ENCODE data around the gene MAP3K12. TPM values are rescaled to one million over a fixed set of nuclear protein-coding genes. Genes with fewer than 3 reads are reported as not detected.

MAP3K12 gene
- total and polyA plus RNA-seq, 10 of the 15 experiments (the other 5 are each of a cell fraction or from before 2014, with no cell fraction given) = 0.45 to 14.9 (median 6.9) TPM

DNA sequence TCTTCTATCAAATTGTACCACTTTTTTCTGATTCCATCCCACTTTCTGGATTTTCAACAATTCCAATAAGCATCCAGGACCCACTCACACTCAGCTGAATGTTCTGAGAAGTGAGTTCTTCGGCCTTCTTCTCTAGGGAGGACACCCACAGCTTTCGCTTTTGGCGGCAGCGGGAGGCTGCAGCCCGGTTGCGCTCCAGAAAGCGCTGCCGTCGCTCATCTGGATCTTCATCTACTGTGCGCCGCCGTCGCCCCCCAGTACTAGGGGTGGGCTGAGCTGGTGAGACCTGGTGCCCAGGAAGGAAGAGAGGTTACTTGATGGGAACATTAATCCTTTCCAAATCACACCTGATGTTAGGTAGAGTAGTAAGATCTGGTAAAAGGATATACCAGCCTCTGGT lies 25.2 kb upstream of the MAP3K12 start:
- no peak for ATAC-seq
- in situ Hi-C loops (cut with MboI) (no loop called here), intact Hi-C loops (cut with micrococcal nuclease; ENCODE audit: unreplicated experiment) (no loop called here)
- no peak overlapping the region for H3K9ac ChIP-seq (ENCODE audit: control insufficient read depth, insufficient read depth, low read length)
- no peaks in the 10 kb centered on the region for H3K4me1 ChIP-seq (ENCODE audit: control insufficient read depth, insufficient read depth, low read length)
- H4K20me1 ChIP-seq (ENCODE audit: control insufficient read depth, insufficient read depth) = no peaks in the 10 kb centered on the region
- no peak overlapping the region for H2AFZ ChIP-seq (ENCODE audit: control insufficient read depth, low read depth, low read length)
- H3K4me3 ChIP-seq = no peak overlapping the region
- H3K4me2 ChIP-seq (ENCODE audit: control insufficient read depth, insufficient read depth) = no peak overlapping the region
- BruUV-seq (replicated peaks) = no TSS peak
- no peak overlapping the region for H3K27ac ChIP-seq (ENCODE audit: control insufficient read depth, insufficient read depth)
- ChIA-PET CTCF (interaction anchor here (0.6 kb wide), 1 partner anchor 125 kb away, joined by 3 read pairs; no protein-coding TSS in a partner anchor), SMC1A (ENCODE audit: uncharacterized antibody, unreplicated experiment) (no interaction called here), POLR2A (no interaction called here), RAD21 (ENCODE audit: unreplicated experiment) (no interaction called here)
- no peak for FAIRE-seq
- TF ChIP-seq, protein P1, sequence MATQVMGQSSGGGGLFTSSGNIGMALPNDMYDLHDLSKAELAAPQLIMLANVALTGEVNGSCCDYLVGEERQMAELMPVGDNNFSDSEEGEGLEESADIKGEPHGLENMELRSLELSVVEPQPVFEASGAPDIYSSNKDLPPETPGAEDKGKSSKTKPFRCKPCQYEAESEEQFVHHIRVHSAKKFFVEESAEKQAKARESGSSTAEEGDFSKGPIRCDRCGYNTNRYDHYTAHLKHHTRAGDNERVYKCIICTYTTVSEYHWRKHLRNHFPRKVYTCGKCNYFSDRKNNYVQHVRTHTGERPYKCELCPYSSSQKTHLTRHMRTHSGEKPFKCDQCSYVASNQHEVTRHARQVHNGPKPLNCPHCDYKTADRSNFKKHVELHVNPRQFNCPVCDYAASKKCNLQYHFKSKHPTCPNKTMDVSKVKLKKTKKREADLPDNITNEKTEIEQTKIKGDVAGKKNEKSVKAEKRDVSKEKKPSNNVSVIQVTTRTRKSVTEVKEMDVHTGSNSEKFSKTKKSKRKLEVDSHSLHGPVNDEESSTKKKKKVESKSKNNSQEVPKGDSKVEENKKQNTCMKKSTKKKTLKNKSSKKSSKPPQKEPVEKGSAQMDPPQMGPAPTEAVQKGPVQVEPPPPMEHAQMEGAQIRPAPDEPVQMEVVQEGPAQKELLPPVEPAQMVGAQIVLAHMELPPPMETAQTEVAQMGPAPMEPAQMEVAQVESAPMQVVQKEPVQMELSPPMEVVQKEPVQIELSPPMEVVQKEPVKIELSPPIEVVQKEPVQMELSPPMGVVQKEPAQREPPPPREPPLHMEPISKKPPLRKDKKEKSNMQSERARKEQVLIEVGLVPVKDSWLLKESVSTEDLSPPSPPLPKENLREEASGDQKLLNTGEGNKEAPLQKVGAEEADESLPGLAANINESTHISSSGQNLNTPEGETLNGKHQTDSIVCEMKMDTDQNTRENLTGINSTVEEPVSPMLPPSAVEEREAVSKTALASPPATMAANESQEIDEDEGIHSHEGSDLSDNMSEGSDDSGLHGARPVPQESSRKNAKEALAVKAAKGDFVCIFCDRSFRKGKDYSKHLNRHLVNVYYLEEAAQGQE (IDR thresholded peaks at IDR 0.05; ENCODE audit: low read depth, low read length) = no peak
- TF ChIP-seq NR2C2 (IDR thresholded peaks at IDR 0.05; ENCODE audit: borderline replicate concordance, control insufficient read depth, insufficient read length, low read depth) (no peak), NR2F1 (conservative IDR thresholded peaks at IDR 0.05) (no peak)
- no peaks in the 10 kb centered on the region for H3K9me3 ChIP-seq (replicated peaks; ENCODE audit: control insufficient read depth, insufficient read depth, low read length)
- H3K36me3 ChIP-seq (ENCODE audit: control insufficient read depth in 2 of 2, insufficient read depth in 2 of 2, low read length in 1 of 2) = peaks cover 5 to 10% of the 10 kb centered on the region in 2 experiments; a peak in 3 of 4 replicates
- no peaks in the 10 kb centered on the region for H3K27me3 ChIP-seq (replicated peaks in 1 of 2; ENCODE audit: control insufficient read depth in 2 of 2, insufficient read depth in 2 of 2, low read length in 1 of 2)
- no peak for DNase-seq (ENCODE audit: low read depth, low spot score)
- WGBS (ENCODE audit: insufficient coverage, insufficient replicate concordance, low lambda C conversion rate, missing lambda C conversion rate) = 99% methylated on average over 13 of the region's 13 CpGs
- H3K79me2 ChIP-seq (ENCODE audit: control insufficient read depth, insufficient read depth, low read length) = no peaks in the 10 kb centered on the region

- ChIA-PET RAD21 (ENCODE audit: unreplicated experiment) (no interaction called here), SMC1A (ENCODE audit: uncharacterized antibody, unreplicated experiment) (interaction anchor here (0.6 to 0.8 kb wide), 2 partner anchors 11 to 111 kb away, joined by 3 read pairs; no protein-coding TSS in a partner anchor), CTCF (interaction anchor here (0.6 to 1.1 kb wide), 3 partner anchors 14 to 1383 kb away, joined by 3 to 4 read pairs (median 3); no protein-coding TSS in a partner anchor), POLR2A (no interaction called here)
- H3K27ac ChIP-seq (ENCODE audit: control insufficient read depth, insufficient read depth) = no peak overlapping the region
- BruUV-seq (replicated peaks) = no TSS peak
- no peaks in the 10 kb centered on the region for H3K79me2 ChIP-seq (ENCODE audit: control insufficient read depth, insufficient read depth, low read length)
- no peak overlapping the region for H3K4me2 ChIP-seq (ENCODE audit: control insufficient read depth, insufficient read depth)
- H3K4me3 ChIP-seq = no peak overlapping the region
- in situ Hi-C loops (cut with MboI) (no loop called here), intact Hi-C loops (cut with micrococcal nuclease; ENCODE audit: unreplicated experiment) (no loop called here)
- WGBS (ENCODE audit: insufficient coverage, insufficient replicate concordance, low lambda C conversion rate, missing lambda C conversion rate) = 90% methylated on average over 3 of the region's 3 CpGs
- H3K36me3 ChIP-seq (ENCODE audit: control insufficient read depth in 2 of 2, insufficient read depth in 2 of 2, low read length in 1 of 2) = peaks cover 5 to 13% of the 10 kb centered on the region in 2 experiments; a peak in 3 of 4 replicates
- H3K9me3 ChIP-seq (replicated peaks; ENCODE audit: control insufficient read depth, insufficient read depth, low read length) = no peaks in the 10 kb centered on the region
- H3K9ac ChIP-seq (ENCODE audit: control insufficient read depth, insufficient read depth, low read length) = no peak overlapping the region
- ATAC-seq (no peak), FAIRE-seq (no peak), DNase-seq (ENCODE audit: low read depth, low spot score) (no peak)
- no peaks in the 10 kb centered on the region for H3K27me3 ChIP-seq (replicated peaks in 1 of 2; ENCODE audit: control insufficient read depth in 2 of 2, insufficient read depth in 2 of 2, low read length in 1 of 2)
- H4K20me1 ChIP-seq (ENCODE audit: control insufficient read depth, insufficient read depth) = no peaks in the 10 kb centered on the region
- no peak overlapping the region for H2AFZ ChIP-seq (ENCODE audit: control insufficient read depth, low read depth, low read length)
- H3K4me1 ChIP-seq (ENCODE audit: control insufficient read depth, insufficient read depth, low read length) = no peaks in the 10 kb centered on the region
- no peak for TF ChIP-seq YBX1 (IDR thresholded peaks at IDR 0.05)
- TF ChIP-seq SPI1 (IDR thresholded peaks at IDR 0.05; ENCODE audit: borderline replicate concordance, insufficient read depth, low read depth, low read length) = no peak
- no peak for TF ChIP-seq NFXL1 (IDR thresholded peaks at IDR 0.05; ENCODE audit: borderline replicate concordance)
- TF ChIP-seq TBL1XR1 (IDR thresholded peaks at IDR 0.05; ENCODE audit: low read depth, low read length) = no peak
- TF ChIP-seq RELB (IDR thresholded peaks at IDR 0.05; ENCODE audit: low read depth) = no peak
- TF ChIP-seq SMC3 (IDR thresholded peaks at IDR 0.05; ENCODE audit: borderline replicate concordance, low read length) = no peak
Observed at GRCh38 chr12:53523131-53523530, 23.9 kb upstream of the MAP3K12 start.
